HEK293T (cell line): ENCODE measurements around the gene CLK4.

Source experiments
- ARNT ChIP-seq: fragments of 450-650 bp; IDR thresholded peaks from 2 replicates; pipeline ENCODE4 v1.6.1; 2017; ENCODE audit warnings: mild to moderate bottlenecking
- BHLHE40 ChIP-seq: fragments of 450-650 bp; IDR thresholded peaks from 2 replicates; pipeline ENCODE4 v1.6.1; 2016; ENCODE audit warnings: mild to moderate bottlenecking, moderate library complexity, borderline replicate concordance
- ELF4 ChIP-seq: fragments of 450-650 bp; IDR thresholded peaks from 2 replicates; pipeline ENCODE4 v1.6.1; 2017; ENCODE audit warnings: antibody characterized with exemption
- FOXA1 ChIP-seq: fragments of 450-650 bp; IDR thresholded peaks from 2 replicates; pipeline ENCODE4 v1.6.1; 2016; ENCODE audit warnings: mild to moderate bottlenecking
- FOXK2 ChIP-seq: fragments of 450-650 bp; IDR thresholded peaks from 2 replicates; pipeline ENCODE4 v1.6.1; 2016; ENCODE audit warnings: mild to moderate bottlenecking
- FOXM1 ChIP-seq: fragments of 450-650 bp; IDR thresholded peaks from 2 replicates; pipeline ENCODE4 v1.6.1; 2017; ENCODE audit warnings: mild to moderate bottlenecking, borderline replicate concordance
- HDGF ChIP-seq: fragments of 450-650 bp; IDR thresholded peaks from 2 replicates; pipeline ENCODE4 v1.6.1; 2017; ENCODE audit warnings: antibody characterized with exemption, borderline replicate concordance
- L3MBTL2 ChIP-seq: fragments of 450-650 bp; conservative IDR thresholded peaks from 2 replicates; pipeline ENCODE4 v1.6.1; 2016; ENCODE audit warnings: mild to moderate bottlenecking
- NFRKB ChIP-seq: fragments of 450-650 bp; IDR thresholded peaks from 2 replicates; pipeline ENCODE4 v1.6.1; 2016; ENCODE audit warnings: mild to moderate bottlenecking, moderate library complexity
- SP1 ChIP-seq: fragments of 450-650 bp; IDR thresholded peaks from 2 replicates; pipeline ENCODE4 v1.6.1; 2017
- SUZ12 ChIP-seq: fragments of 450-650 bp; IDR thresholded peaks from 2 replicates; pipeline ENCODE4 v1.6.1; 2016; ENCODE audit warnings: mild to moderate bottlenecking
- ZNF384 ChIP-seq: fragments of 450-650 bp; IDR thresholded peaks from 2 replicates; pipeline ENCODE4 v1.6.1; 2016

DNA sequence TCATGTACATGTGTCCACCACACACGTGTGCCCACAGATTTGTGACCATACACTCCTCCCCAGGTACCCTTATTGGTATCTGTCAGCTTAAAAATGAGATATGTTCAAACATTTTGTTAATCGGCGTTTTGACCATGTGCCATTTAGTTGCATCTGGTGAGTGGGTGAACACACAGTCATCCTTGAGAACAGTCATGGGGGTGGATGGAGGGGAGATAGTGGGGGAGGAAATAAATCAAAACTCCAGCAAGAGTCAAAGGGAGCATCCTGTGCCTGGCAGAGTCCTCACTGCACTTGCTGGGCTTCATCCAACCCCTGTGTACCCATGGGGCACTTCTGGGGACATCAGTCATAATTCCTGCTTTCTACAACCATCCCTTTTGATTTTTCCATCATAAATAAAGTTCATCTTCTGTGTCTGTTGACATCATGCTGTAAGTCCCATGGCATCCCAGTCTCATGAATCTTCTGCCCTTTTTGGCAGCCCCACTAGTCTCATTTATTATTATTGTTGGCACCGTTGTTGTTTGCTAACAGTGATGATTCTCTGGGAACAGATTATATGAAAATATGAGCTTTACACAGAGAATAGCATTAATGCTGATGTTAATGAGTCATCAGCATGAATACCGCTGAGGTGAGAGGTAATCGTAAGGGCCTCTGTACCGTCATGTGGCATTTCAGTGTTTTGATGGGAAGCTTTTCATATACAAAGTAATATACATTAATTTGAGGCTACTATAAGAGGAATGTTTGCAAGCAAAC is 24.4 kb upstream of the CLK4 start:
- TF ChIP-seq FOXA1 = no peak
- TF ChIP-seq FOXM1 = no peak
- TF ChIP-seq SP1 = no peak
- TF ChIP-seq ZNF384 = no peak
- no peak for TF ChIP-seq FOXK2
- TF ChIP-seq L3MBTL2 = no peak
- TF ChIP-seq BHLHE40 = no peak
- TF ChIP-seq ARNT = no peak
- TF ChIP-seq ELF4 = no peak
- no peak for TF ChIP-seq HDGF
- no peak for TF ChIP-seq SUZ12
- no peak for TF ChIP-seq NFRKB
